ENCODE measurements around the gene KCNH2. TPM values are rescaled to one million over a fixed set of nuclear protein-coding genes. Genes with fewer than 3 reads are reported as not detected.
A peak's percentile ranks its signal among the peaks of the same experiment; 100 is the strongest.

KCNH2 gene
- total RNA-seq, 1 experiment from 2014 or later: 0.84 TPM

DNA sequence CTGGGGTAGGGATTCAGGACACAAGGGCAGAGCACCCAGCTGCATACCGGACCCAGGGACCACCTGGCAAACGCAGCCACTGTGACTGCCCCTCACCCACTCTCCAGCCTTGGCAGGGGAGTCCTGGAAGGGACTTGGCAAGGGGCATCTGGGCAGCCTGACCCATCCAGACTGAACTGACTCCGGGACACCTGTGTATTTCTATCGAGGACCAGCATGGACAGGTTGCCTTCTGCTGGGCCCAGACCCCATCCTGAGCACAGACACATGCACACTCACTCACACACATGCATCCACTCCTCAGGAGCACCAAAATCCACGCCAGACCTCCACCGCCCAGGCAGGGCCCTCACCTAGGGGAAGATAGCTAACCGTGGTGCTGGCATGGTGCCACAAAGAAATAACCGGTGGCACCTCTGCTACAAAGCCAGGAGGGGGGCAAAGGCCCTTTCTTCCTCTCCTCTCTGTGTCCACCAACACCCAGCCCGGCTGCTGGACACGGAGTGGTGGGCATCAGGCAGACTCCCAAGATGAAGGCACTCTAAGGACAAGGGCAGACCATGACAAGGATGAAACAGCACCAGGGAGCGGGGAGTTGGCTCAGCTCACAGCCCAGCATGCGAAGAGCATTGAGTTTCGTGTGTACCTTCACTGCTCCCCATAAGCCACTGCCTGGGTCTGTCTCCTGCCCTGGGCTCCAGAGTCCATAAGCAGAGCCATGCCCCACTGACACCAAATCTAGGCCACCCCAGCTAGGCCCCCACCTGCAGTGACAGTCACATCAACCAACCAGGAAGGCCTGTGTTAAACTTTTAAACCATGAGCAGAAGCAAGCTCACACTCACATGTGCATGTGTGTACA is 35.3 kb downstream of the KCNH2 start:
- ChIA-PET POLR2A (ENCODE audit: unreplicated experiment) (no interaction called here), CTCF (no interaction called here)
- no peak for ATAC-seq
- H3K4me2 ChIP-seq (ENCODE audit: low read length): no peak overlapping the region
- no peak overlapping the region for H2AFZ ChIP-seq (ENCODE audit: low read length)
- H3K4me1 ChIP-seq (ENCODE audit: insufficient read depth, low read length): peaks cover 13% of the 10 kb centered on the region
- no peak for DNase-seq
- H3K9me3 ChIP-seq (ENCODE audit: low read length): no peaks in the 10 kb centered on the region
- no peak overlapping the region for H3K9ac ChIP-seq (ENCODE audit: low read length)
- no peak for TF ChIP-seq EZH2 (IDR thresholded peaks at IDR 0.05; ENCODE audit: low read length, unreplicated experiment)
- TF ChIP-seq, protein P1, sequence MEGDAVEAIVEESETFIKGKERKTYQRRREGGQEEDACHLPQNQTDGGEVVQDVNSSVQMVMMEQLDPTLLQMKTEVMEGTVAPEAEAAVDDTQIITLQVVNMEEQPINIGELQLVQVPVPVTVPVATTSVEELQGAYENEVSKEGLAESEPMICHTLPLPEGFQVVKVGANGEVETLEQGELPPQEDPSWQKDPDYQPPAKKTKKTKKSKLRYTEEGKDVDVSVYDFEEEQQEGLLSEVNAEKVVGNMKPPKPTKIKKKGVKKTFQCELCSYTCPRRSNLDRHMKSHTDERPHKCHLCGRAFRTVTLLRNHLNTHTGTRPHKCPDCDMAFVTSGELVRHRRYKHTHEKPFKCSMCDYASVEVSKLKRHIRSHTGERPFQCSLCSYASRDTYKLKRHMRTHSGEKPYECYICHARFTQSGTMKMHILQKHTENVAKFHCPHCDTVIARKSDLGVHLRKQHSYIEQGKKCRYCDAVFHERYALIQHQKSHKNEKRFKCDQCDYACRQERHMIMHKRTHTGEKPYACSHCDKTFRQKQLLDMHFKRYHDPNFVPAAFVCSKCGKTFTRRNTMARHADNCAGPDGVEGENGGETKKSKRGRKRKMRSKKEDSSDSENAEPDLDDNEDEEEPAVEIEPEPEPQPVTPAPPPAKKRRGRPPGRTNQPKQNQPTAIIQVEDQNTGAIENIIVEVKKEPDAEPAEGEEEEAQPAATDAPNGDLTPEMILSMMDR (conservative IDR thresholded peaks at IDR 0.05; ENCODE audit: low read depth, low read length): no peak
- no peak for TF ChIP-seq EZH2phosphoT487 (IDR thresholded peaks at IDR 0.05; ENCODE audit: borderline replicate concordance, low read length)
- no peaks in the 10 kb centered on the region for H3K27me3 ChIP-seq (ENCODE audit: low read length)
- H3F3A ChIP-seq (ENCODE audit: low read length, unreplicated experiment): no peaks in the 10 kb centered on the region
- intact Hi-C loops (cut with micrococcal nuclease): no loop called here
- H3K79me2 ChIP-seq (ENCODE audit: low read length): no peaks in the 10 kb centered on the region
- no peak overlapping the region for H3K27ac ChIP-seq (ENCODE audit: low read length)
- H3K4me3 ChIP-seq (ENCODE audit: low read length): no peak overlapping the region
- no peaks in the 10 kb centered on the region for H3K9me2 ChIP-seq (replicated peaks; ENCODE audit: low read length)
- BruUV-seq (replicated peaks): no TSS peak
- H3K36me3 ChIP-seq (ENCODE audit: low read depth, low read length): no peaks in the 10 kb centered on the region
- no peaks in the 10 kb centered on the region for H4K20me1 ChIP-seq (ENCODE audit: low read length)

DNA sequence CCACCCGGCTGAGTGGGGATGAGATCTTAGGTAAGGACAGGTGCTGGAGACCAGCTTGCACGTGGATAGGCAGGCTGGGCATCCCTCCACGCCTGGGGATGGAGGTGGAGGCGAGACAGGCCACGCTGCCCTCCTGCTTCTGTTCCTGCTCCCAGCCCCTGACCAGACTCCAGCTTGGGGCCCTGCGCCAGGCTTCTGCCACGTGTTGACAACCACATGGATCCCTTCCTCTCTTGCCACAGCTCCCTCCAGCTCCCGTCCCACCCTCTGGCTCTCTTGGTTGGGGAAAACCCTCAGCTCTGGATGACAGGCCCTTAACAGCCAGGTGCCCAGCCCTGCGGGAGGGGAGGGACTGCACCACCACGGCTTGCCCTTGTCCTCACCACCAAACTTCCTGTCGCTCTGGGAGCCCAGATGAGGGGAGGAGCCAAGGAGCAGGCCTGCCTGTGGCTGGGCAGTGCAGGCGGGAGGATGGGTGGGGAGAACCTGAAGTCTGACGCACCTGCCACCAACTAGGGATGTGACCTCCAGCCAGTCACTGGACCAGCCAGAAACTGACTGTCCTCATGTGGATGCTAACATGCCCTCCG is 36.0 kb downstream of the KCNH2 start:
- Histone ChIP-seq H3K36me3 (ENCODE audit: low read depth, low read length) (no peaks in the 10 kb centered on the region), H3K9me3 (ENCODE audit: low read length) (no peaks in the 10 kb centered on the region), H3K9ac (ENCODE audit: low read length) (no peak overlapping the region), H4K20me1 (ENCODE audit: low read length) (no peaks in the 10 kb centered on the region), H3K79me2 (ENCODE audit: low read length) (no peaks in the 10 kb centered on the region), H2AFZ (ENCODE audit: low read length) (no peak overlapping the region), H3K9me2 (replicated peaks; ENCODE audit: low read length) (no peaks in the 10 kb centered on the region), H3K27me3 (ENCODE audit: low read length) (no peaks in the 10 kb centered on the region), H3K27ac (ENCODE audit: low read length) (no peak overlapping the region), H3F3A (ENCODE audit: low read length, unreplicated experiment) (no peaks in the 10 kb centered on the region), H3K4me3 (ENCODE audit: low read length) (no peak overlapping the region), H3K4me2 (ENCODE audit: low read length) (no peak overlapping the region), H3K4me1 (ENCODE audit: insufficient read depth, low read length) (peaks cover 18% of the 10 kb centered on the region)
- DNase-seq: peak; percentile 4
- intact Hi-C loops (cut with micrococcal nuclease): no loop called here
- no TSS peak for BruUV-seq (replicated peaks)
- CTCF ChIA-PET: no interaction called here
- ATAC-seq: no peak
- POLR2A ChIA-PET (ENCODE audit: unreplicated experiment): no interaction called here
- TF ChIP-seq, protein P1 (conservative IDR thresholded peaks at IDR 0.05; ENCODE audit: low read depth, low read length): no peak
- TF ChIP-seq EZH2phosphoT487 (IDR thresholded peaks at IDR 0.05; ENCODE audit: borderline replicate concordance, low read length): no peak
- no peak for TF ChIP-seq EZH2 (IDR thresholded peaks at IDR 0.05; ENCODE audit: low read length, unreplicated experiment)
